Left renal cortex interstitium (tissue), 4 donors: Measurements from ENCODE around the gene IGF2R. TPM values are rescaled to one million over a fixed set of nuclear protein-coding genes. Genes with fewer than 3 reads are reported as not detected.

Experiments
- DNase-seq, 4 donors: peaks; one replicate each; pipeline ENCODE4 v3.0.0-alpha.2; 2013; ENCODE audit warnings: low read depth in 4 of 4, low spot score in 2 of 4, missing footprints in 1 of 4
- polyA plus RNA-seq, 4 donors: library from polyadenylated mRNA; unstranded; fragments of 120-200 nt; gene quantifications; one replicate each; pipeline ENCODE4 v1.2.1, GENCODE V29; 2013; ENCODE audit not compliant: insufficient read length in 4 of 4

Gene IGF2R
- polyA plus RNA-seq, 4 donors: 50.5 to 67.8 (median 58.4) TPM

GRCh38 chr6:160022101-160022500, 53.2 kb downstream of the IGF2R start:
- DNase-seq: no peak

- DNase-seq: no peak
These were observed 53.9 kb downstream of the IGF2R start for GRCh38 chr6:160022793-160023192.

GRCh38 chr6:160024152-160024551, 55.3 kb downstream of the IGF2R start:
- DNase-seq: no peak

GRCh38 chr6:160027076-160027475, 58.2 kb downstream of the IGF2R start:
- no peak for DNase-seq

GRCh38 chr6:160027931-160028330, 59.0 kb downstream of the IGF2R start:
- DNase-seq: no peak

- no peak for DNase-seq
These were observed 59.8 kb downstream of the IGF2R start for GRCh38 chr6:160028487-160029275.

GRCh38 chr6:160029525-160029924, 60.6 kb downstream of the IGF2R start:
- DNase-seq: no peak

GRCh38 chr6:160030103-160030502, 61.2 kb downstream of the IGF2R start:
- peak; percentile 72 to 88 (median 74) for DNase-seq

- no peak for DNase-seq
These were observed 62.6 kb downstream of the IGF2R start for GRCh38 chr6:160031442-160031841.

- no peak for DNase-seq
These were observed 63.0 kb downstream of the IGF2R start for GRCh38 chr6:160031871-160032270.

GRCh38 chr6:160032538-160032937, 63.7 kb downstream of the IGF2R start:
- no peak for DNase-seq

- no peak for DNase-seq
These were observed 65.4 kb downstream of the IGF2R start for GRCh38 chr6:160034036-160034930.

GRCh38 chr6:160035241-160035640, 66.4 kb downstream of the IGF2R start:
- no peak for DNase-seq

- no peak for DNase-seq
These were observed 66.9 kb downstream of the IGF2R start for GRCh38 chr6:160035693-160036330.

- no peak for DNase-seq
These were observed 67.4 kb downstream of the IGF2R start for GRCh38 chr6:160036331-160036695.

GRCh38 chr6:160036790-160037206, 67.9 kb downstream of the IGF2R start:
- no peak for DNase-seq

- no peak for DNase-seq
These were observed 69.6 kb downstream of the IGF2R start for GRCh38 chr6:160038479-160038878.

- no peak for DNase-seq
These were observed 70.6 kb downstream of the IGF2R start for GRCh38 chr6:160039441-160039840.

- DNase-seq: no peak
These were observed 71.2 kb downstream of the IGF2R start for GRCh38 chr6:160040055-160040454.

- DNase-seq: no peak
These were observed 71.8 kb downstream of the IGF2R start for GRCh38 chr6:160040527-160041264.

GRCh38 chr6:160041608-160042007, 72.7 kb downstream of the IGF2R start:
- no peak for DNase-seq
